Loucy (cell line): ENCODE results near the gene KDSR.

Experiments used
- H2AFZ ChIP-seq: fragments of 200-600 bp; sonication (generic); 2 replicates; pipeline ENCODE4 v1.6.0; 2016; ENCODE audit warnings: antibody characterized with exemption, mild to moderate bottlenecking, low read length, moderate library complexity
- H3F3A ChIP-seq: fragments of 200-600 bp; 2 replicates; pipeline ENCODE4 v1.6.0; 2016; ENCODE audit warnings: antibody characterized with exemption, low read depth, mild to moderate bottlenecking
- H3K27me3 ChIP-seq: fragments of 200-600 bp; sonication (generic); 2 replicates; pipeline ENCODE4 v1.6.1; 2014; ENCODE audit warnings: low read length, mild to moderate bottlenecking; ENCODE audit not compliant: insufficient read depth, poor library complexity, severe bottlenecking
- H3K36me3 ChIP-seq: fragments of 200-600 bp; sonication (generic); 2 replicates; pipeline ENCODE4 v1.6.1; 2016; ENCODE audit warnings: low read length; ENCODE audit not compliant: insufficient read depth
- H3K4me1 ChIP-seq: fragments of 200-600 bp; sonication (generic); 2 replicates; pipeline ENCODE4 v1.5.1; 2014; ENCODE audit warnings: low read length, mild to moderate bottlenecking; ENCODE audit not compliant: insufficient read depth, poor library complexity, severe bottlenecking
- H3K4me2 ChIP-seq: fragments of 200-600 bp; sonication (generic); 2 replicates; pipeline ENCODE4 v1.6.0; 2014; ENCODE audit warnings: antibody characterized with exemption, low read length, low read depth, mild to moderate bottlenecking; ENCODE audit not compliant: poor library complexity, severe bottlenecking
- H3K4me3 ChIP-seq: fragments of 200-600 bp; sonication (generic); 2 replicates; pipeline ENCODE4 v1.5.1; 2014; ENCODE audit warnings: low read length, mild to moderate bottlenecking, mixed read lengths; ENCODE audit not compliant: poor library complexity, severe bottlenecking
- H3K79me2 ChIP-seq: fragments of 200-600 bp; sonication (generic); 2 replicates; pipeline ENCODE4 v1.6.1; 2014; ENCODE audit warnings: low read length; ENCODE audit not compliant: insufficient read depth
- H3K9ac ChIP-seq: fragments of 200-600 bp; sonication (generic); 2 replicates; pipeline ENCODE4 v1.6.0; 2014; ENCODE audit warnings: mild to moderate bottlenecking, low read depth, low read length, moderate library complexity; ENCODE audit not compliant: poor library complexity, severe bottlenecking
- H3K9me2 ChIP-seq: fragments of 200-600 bp; sonication (generic); replicated peaks from 2 replicates; pipeline ENCODE4 v1.6.1; 2016; ENCODE audit warnings: low read depth, low read length, mixed read lengths
- H3K9me3 ChIP-seq: fragments of 200-600 bp; sonication (generic); 2 replicates; pipeline ENCODE4 v1.6.1; 2014; ENCODE audit warnings: mild to moderate bottlenecking, antibody characterized with exemption, low read length, low read depth; ENCODE audit not compliant: insufficient read depth
- H4K20me1 ChIP-seq: fragments of 200-600 bp; sonication (generic); 2 replicates; pipeline ENCODE4 v1.6.0; 2014; ENCODE audit warnings: antibody characterized with exemption, low read length, mild to moderate bottlenecking; ENCODE audit not compliant: insufficient read depth, poor library complexity, severe bottlenecking
- CTCF ChIP-seq: fragments of 200-600 bp; sonication (generic); conservative IDR thresholded peaks from 2 replicates; pipeline ENCODE4 v1.5.1; 2014; ENCODE audit warnings: mild to moderate bottlenecking, antibody characterized with exemption, low read length
- EZH2phosphoT487 ChIP-seq: fragments of 200-600 bp; IDR thresholded peaks from 2 replicates; pipeline ENCODE4 v1.6.1; 2018; ENCODE audit warnings: antibody characterized with exemption, mild to moderate bottlenecking, moderate library complexity, borderline replicate concordance

KDSR gene

GRCh38 chr18:63329431-63330145, 37.4 kb downstream of the KDSR start:
- no peaks in the 10 kb centered on the region for H3K9me3 ChIP-seq
- no peaks in the 10 kb centered on the region for H3K9me2 ChIP-seq
- no peak overlapping the region for H3K4me3 ChIP-seq
- peaks cover 26% of the 10 kb centered on the region; the same call in 1 of the 2 replicates for H3K36me3 ChIP-seq
- no peaks in the 10 kb centered on the region for H3F3A ChIP-seq
- TF ChIP-seq CTCF, result no peak
- TF ChIP-seq EZH2phosphoT487, result no peak
- no peaks in the 10 kb centered on the region for H4K20me1 ChIP-seq
- no peaks in the 10 kb centered on the region for H3K27me3 ChIP-seq
- no peaks in the 10 kb centered on the region for H3K79me2 ChIP-seq
- no peak overlapping the region for H3K9ac ChIP-seq
- H2AFZ ChIP-seq, result no peak overlapping the region
- H3K4me2 ChIP-seq, result no peak overlapping the region
- H3K4me1 ChIP-seq, result no peaks in the 10 kb centered on the region

GRCh38 chr18:63326011-63326410, 41.0 kb downstream of the KDSR start:
- TF ChIP-seq EZH2phosphoT487 (no peak), CTCF (no peak)
- Histone ChIP-seq H4K20me1 (no peaks in the 10 kb centered on the region), H3K4me1 (peaks cover 12% of the 10 kb centered on the region), H3K36me3 (0 out of 2 replicates have a peak, but pooled peaks cover 5% of the 10 kb centered on the region), H3K27me3 (no peaks in the 10 kb centered on the region), H2AFZ (no peak overlapping the region), H3K9ac (no peak overlapping the region), H3K79me2 (no peaks in the 10 kb centered on the region), H3K4me2 (no peak overlapping the region), H3K9me2 (no peaks in the 10 kb centered on the region), H3K9me3 (no peaks in the 10 kb centered on the region), H3K4me3 (no peak overlapping the region), H3F3A (no peaks in the 10 kb centered on the region)

- Histone ChIP-seq H3K79me2 (no peaks in the 10 kb centered on the region), H3K27me3 (no peaks in the 10 kb centered on the region), H3F3A (no peaks in the 10 kb centered on the region), H3K9ac (no peak overlapping the region), H3K9me3 (no peaks in the 10 kb centered on the region), H3K4me1 (peaks cover 15% of the 10 kb centered on the region), H3K36me3 (no peaks in the 10 kb centered on the region), H2AFZ (no peak overlapping the region), H3K4me2 (no peak overlapping the region), H3K4me3 (no peak overlapping the region), H3K9me2 (no peaks in the 10 kb centered on the region), H4K20me1 (no peaks in the 10 kb centered on the region)
- no peak for TF ChIP-seq EZH2phosphoT487
Measured at GRCh38 chr18:63325086-63325686, 41.8 kb downstream of the KDSR start.
